ENCODE measurements around the gene INPP5J.
"Not testable (repeated sequence)": the region's sequence is repeated elsewhere in the genome, so short reads cannot be mapped to it uniquely, and the experiment has no call there.

The INPP5J gene, protein sequence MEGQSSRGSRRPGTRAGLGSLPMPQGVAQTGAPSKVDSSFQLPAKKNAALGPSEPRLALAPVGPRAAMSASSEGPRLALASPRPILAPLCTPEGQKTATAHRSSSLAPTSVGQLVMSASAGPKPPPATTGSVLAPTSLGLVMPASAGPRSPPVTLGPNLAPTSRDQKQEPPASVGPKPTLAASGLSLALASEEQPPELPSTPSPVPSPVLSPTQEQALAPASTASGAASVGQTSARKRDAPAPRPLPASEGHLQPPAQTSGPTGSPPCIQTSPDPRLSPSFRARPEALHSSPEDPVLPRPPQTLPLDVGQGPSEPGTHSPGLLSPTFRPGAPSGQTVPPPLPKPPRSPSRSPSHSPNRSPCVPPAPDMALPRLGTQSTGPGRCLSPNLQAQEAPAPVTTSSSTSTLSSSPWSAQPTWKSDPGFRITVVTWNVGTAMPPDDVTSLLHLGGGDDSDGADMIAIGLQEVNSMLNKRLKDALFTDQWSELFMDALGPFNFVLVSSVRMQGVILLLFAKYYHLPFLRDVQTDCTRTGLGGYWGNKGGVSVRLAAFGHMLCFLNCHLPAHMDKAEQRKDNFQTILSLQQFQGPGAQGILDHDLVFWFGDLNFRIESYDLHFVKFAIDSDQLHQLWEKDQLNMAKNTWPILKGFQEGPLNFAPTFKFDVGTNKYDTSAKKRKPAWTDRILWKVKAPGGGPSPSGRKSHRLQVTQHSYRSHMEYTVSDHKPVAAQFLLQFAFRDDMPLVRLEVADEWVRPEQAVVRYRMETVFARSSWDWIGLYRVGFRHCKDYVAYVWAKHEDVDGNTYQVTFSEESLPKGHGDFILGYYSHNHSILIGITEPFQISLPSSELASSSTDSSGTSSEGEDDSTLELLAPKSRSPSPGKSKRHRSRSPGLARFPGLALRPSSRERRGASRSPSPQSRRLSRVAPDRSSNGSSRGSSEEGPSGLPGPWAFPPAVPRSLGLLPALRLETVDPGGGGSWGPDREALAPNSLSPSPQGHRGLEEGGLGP

DNA sequence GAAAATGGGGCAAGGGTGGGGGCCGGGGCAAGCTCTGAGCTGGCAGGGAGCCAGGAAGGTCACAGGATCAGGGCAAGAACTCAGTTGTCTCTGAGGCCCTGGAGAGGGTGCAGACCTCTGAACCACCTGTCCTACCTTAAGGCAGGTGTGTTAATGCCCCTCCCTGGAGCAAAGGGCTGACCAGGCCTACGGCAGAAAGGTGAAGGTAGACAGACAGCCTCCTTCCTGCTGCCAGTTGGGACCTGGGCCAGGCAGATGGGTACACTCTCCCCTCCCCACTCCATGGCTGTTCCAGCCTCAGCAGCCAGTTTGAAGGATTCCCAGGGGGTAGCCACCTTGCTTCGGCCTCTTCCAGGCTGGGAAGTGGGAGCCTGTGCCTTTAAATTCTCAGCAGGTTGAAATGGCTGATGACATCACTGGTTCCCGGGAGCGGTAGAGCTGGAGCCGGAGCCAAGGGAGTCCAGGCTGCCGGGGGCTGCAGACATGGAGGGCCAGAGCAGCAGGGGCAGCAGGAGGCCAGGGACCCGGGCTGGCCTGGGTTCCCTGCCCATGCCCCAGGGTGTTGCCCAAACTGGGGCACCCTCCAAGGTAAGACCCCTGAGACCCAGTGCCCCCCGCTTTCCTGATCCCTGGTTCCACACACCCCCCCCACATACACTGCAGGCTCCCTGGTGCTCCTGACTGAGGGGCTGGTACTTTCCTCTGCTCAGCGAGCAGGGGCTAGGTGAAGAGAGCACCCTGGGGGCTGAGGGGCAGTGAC is at the start of gene INPP5J:
INPP5J (plus strand) TSS at position 435 of the 760 bp plus-strand sequence; CDS start at position 484, 49 bp downstream.
- peak; percentile 85 for DNase-seq

DNA sequence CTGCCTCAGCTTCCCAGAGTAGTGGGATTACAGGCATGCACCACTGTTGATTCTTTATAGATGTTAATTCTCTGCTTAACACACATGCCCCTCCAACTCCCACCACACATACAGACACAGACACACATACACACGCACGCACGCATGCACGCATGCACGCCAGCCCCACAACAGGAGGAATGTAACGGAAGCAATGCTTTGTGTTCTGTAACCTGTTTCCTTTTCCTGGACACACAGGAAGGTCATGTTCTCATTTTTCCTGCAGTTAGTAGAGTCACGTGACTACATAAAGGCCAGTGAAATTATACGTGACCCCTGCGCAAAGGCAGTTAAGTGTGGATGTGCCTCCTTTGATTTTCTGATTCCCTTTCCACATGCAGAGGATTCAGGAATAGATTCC is 49.6 kb upstream of the INPP5J start:
- not testable (repeated sequence) for DNase-seq

DNA sequence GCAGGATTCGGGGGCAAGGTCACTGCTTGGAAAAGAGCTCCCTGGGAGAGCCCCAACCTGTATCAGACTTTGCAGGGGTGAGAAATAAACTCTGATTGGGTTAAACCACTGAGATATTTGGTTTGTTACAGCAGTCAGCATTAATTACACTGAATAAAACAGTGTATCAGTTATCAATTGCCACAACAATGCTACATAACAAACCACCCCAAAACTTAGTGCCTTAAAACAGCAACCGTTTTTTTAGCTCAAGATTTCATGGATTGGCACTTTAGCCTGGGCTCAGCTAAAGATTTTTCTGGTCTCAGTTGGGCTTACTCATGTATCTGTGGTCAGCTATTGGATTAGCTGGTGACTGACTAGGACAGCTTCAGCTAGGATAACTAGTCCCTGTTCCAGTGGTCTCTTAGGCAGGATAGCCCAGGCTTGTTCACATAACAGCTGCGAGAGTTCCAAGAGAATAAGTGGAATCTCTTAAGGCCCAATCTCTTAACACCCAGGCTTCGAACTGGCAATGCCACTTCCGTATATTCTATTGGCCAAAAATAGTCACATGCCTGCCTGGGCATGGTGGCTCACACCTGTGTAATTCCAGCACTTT is 49.1 kb upstream of the INPP5J start:
- not testable (repeated sequence) for DNase-seq

DNA sequence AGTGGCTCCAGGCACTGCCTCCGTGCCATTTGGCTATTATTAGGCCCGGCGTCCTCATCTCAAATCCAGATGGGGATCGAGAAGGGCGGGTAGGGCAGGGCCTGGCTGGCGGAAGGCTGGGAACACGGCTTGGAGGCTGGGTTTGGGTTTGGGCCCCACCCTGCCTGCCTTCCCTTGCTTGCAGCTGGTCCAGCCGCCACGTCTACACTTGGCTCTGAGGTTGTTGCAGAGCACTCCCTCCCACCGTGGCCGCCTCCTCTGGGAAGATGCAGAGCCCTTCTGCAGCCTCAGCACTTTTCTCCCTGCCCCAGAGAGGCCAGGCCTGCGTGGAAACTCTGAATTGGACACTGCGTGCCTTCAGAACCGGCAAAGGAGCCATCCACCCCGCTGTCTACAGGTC is 46.8 kb upstream of the INPP5J start:
- DNase-seq = no peak

DNA sequence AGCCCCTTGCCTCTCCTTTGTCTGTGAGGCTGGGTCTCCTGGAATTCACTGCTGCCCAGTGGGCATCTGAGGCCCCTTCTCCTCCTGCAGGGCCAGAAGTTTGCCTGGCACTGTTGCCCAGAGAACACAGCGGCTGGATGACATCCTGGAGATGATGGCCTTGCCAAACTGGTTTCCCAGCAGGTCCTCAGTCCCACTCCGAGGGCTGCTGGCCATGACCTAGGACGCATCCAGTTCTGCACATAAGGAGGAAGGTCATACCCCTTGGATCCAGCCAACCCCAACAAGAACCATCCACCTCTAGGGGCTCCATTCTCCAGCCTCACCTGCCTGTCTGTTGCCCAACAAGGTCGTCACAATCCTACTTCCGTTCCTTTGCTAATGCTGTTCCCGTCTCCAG is 45.1 kb upstream of the INPP5J start:
- DNase-seq = no peak

DNA sequence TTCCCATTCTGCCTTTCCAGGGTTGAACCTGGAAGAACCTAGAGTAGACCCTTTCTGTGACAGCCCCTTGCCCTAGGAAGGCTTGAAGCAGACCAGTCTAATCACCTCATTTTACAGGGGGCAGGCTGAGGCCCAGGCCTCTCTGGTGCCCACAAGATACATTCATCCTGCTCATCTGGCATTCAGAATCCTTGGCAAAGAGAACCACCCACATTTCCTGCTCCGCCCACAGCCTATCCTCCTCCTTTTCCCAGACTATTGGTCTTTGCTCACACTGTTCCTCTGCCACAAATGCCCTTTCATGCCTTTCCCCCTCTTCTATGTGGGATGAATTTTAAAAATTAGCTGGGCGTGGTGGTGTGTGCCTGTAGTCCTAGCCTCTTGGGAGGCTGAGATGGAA is 44.4 kb upstream of the INPP5J start:
- not testable (repeated sequence) for DNase-seq

DNA sequence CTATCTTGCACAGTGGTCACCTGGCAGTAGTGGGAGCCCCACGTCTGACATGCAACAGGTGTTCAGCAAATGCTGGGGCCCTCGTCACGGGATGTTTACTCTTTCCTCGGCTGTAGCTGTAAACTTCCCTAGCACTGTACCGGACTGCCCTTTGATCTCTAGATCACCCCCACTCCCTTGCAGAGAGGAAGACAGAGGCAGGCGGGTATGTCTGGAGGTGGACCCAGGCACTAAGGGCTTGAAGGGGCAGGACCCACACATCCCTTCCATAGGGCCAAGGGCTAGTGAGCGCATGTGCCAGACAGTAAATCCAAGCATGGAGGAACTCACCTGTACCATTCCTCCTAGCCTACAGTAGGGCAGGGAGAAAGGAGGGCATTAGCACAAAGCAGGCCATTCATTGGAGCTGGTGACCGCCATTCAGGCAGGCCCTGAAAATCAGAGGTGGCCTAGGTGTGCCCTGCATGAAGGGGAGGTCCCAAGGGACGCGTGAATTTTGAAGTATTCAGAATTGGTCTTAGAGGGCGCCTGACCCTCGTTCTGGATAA is 43.6 kb upstream of the INPP5J start:
- DNase-seq = no peak

DNA sequence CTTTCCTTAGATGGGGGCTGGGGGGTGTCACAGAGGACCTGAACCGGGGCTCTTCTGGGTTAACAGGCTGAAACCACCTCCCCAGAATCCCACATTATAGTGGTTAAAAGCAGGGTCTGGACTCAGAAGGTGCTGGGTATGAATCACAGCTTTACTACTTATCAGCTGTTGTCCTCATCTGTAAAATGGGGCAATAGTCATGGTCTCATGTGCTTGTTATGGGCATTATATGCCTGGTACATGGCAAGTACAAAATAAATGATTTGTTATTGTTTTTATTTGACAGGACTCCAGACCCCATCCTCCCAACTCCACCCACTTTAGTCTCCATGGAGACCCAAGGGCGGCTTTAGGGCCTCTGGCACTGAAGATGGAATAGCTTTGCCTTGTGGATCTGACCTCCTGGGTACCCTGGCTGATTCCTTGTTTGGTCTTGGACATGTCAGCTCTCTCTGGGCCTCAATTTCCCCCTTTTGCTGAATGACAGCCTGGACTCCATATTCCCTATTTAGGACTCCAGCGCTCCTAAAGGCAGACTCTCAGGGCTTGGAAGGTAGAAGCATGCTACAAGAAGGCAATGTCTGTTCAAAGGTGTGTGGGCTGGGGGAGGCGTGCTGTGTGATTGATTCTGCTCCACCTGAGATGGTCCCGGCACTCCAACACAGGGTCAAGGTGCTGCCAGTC is 42.5 kb upstream of the INPP5J start:
- no peak for DNase-seq

DNA sequence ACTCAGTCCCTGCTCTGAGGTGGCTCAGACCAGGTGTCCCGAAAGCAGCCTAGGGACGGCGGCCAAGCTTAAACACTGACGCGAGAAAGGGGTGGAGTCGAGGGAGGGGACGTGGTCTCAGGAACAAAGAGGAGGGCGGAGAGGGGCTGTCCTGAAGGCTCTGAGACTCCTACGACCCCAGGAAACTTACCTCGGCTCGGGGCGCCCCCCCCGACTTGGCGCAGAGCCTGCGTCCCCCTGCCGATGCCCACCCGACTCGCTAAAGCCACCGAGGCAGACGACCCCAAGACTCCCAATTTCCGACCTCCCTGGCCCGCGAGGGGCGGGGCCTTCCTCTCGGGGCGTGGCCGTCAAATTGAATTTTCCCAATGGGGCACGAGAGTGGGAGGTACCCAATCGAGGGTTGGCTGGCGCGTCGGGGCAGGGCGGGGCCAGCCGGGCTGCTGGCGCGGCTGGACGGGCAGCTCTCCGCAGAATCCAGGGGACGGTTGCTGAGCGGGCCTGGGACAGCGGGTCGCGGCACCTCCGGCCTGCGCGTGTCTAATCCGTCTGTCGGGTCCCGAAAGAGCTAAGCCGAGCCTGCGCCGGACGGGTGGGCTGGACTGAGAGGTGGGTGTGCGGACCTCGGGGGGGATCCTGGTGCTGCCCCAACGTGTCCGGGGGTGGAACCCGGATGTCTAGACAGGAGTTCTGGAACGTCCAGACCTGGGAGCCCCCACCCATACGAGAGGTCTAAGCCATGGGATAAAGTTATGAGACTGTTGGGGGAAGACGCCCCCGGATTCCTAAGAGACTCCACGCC is 41.7 kb upstream of the INPP5J start, which contains the start of gene SMTN:
SMTN (plus strand) TSS at position 471 of the 802 bp plus-strand sequence. CDS start 1,941 bp downstream, outside the sequence.
- peak; percentile 98 for DNase-seq

DNA sequence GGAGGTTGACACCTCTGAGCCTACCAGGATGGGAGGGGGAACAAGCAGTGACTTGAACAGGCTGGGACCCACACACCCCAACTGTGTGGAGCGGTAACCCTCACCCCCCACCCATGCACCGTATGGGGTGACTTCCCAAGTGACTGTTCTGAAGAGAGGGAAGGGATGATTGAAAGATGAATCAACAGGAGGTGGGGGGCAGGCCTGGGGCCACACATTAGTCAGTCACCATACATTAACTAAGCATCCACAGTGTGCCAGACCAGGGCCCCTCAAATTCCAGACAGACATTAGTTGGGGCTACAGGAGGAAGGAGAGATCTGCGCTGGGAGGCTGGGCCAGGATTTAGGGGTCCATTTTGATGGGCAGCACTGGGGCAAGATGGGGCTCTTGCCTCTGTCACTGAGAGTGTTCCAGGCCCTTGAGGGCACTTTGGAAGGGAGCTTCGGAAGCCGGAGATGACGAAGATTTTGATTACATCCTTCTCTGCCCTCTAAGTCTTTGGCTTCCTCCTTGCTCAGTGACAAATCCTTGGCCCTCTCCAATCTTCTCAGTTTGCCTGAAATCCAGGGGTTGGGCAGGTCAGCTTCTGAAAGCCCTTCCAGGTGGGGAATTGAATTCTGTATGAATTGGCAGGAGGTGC is 40.7 kb upstream of the INPP5J start:
- DNase-seq = no peak

DNA sequence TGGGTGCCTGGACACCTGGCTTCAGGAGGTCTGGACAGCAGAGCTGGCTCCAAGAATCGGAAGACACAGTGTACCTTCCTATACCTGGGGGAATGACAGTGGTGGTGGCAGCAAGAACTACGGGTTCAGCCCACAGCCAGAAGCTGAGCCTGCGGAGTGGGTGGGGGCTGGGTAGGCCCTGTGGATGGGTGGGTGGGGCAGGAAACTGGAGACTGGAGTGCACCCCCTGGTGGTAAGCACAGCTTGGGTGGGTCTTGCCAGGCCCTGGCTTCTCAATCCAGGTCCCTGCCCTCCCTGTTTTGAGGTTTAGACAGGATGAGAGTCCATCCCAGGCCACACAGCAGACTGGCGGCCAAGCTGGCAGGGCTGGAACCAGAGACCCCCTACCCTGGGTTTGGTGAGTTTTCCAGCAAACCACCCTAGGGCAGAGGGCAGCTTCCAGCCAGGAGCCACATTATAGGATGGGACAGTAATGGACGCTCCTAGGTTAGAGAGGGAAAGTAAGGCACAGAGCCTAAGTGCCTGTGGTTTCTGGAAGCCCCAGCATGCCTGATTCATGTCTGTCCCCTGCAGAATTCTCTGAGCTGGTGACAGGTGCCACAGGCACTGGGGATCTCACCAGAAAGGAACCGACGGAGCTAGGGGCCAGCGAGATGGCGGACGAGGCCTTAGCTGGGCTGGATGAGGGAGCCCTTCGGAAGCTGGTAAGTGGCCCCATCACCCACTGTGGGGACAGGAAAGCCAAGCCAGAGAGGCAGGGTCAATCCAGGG is 40.0 kb upstream of the INPP5J start:
- no peak for DNase-seq

DNA sequence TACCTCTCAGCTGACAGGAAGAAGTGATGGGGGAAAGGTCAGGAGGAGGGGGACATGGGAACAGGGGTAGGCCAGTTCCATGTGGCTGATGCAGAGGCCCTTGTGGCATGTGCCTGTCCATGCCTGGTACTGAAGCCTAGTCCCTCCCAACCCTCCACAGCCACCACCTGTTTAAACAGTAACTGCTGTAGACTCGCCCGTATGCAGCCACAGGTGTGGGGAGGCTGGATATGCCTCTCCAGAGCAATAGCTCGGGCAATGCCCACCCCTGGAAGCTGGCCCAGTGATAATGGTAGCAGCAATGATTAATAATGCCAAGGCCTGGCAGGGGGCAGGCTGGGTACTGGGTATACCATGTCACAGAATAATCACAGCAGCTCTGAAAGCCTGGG is 39.4 kb upstream of the INPP5J start:
- DNase-seq = no peak

DNA sequence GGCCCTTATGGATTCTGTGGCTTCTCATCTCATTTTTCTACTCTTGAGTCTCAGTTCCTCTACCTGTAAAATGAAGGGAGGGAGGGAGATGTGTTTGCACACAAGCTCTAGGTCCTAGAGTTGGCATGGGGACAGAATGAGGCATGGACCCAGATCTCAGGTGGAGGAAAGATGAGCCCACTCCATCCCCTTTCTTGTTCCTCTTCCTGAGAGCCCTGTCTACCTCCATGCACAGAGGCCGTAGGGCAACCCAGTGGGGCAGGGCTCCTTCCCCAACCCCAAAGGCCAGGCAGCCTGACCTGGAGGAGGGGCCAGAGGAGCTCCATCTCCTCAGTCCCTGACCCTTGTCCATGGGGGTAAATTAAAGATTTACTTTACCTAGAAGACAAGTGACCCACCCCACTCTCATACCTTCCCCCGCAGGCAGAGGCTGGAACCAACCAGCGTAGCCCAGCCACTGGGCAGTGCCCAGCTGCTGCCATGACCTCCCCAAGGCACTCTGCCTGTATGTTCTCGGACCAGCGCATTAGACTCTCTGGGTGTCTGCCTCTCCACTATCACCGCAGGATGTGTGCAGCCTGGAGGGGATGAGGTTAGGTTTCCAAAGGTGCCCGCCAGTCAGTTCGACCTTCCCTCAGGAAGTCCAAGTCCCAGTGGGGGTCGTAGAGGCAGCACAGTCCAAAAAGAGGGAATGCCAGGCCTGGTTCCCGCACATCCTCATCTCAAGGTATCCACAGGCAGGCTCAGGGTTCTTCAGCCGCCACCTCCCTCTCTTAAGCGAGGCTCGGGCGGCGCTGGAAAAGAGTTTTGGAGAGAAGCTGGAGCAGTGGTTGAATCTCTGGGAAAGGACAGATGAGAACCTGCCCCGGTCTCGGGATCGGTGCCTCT is 38.6 kb upstream of the INPP5J start:
- DNase-seq = no peak

DNA sequence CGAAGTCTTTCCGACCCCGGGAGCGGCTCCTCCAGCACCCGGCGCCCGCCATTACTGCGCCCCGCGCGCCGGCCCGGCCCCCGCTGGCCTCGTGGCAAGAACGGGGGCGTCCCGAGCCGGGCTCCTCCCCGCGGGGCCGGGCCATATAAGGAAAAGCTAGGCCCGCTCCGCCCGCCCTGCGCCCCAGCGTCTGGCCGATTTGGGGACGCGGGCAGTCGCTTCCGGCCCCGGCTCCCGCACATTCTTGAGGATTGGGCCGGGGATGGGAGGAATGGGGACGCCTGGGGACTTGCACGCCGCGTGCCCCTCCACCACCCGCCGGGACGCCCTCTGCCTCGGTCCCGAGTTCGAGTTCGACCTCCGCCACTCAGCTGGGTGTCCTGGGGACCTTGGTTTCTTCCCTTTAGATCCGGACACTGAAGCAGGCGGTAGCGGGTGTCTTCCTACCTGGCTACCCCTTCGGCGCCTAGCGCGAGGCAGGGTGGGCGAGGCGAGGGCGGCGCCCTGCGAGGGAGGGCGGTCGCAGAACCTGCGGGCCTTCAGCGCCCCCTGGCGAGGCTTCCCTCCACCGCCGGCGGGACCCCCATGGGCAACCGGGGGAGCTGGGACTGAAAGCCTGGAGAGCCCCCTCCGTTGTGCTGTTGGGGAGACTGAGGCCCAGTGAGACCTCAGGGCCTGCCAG is 37.8 kb upstream of the INPP5J start:
- peak; percentile 87 for DNase-seq

DNA sequence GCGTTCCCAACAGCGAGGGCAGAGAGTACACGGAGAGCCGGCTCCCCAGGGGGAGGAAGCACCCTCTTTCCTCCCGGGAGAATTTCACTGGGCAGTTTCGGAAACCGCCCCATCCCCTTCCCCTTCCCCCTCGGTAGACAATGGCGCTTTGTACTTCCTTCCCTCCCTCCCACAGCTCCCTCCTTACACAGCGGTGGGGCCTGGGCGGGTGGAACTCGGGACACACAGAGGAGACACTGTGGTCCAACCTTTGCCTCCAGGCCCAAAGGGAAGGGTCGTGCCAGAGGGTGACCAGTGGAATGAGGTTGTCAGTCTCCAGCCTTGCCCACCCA is 37.3 kb upstream of the INPP5J start:
- peak; percentile 69 for DNase-seq

DNA sequence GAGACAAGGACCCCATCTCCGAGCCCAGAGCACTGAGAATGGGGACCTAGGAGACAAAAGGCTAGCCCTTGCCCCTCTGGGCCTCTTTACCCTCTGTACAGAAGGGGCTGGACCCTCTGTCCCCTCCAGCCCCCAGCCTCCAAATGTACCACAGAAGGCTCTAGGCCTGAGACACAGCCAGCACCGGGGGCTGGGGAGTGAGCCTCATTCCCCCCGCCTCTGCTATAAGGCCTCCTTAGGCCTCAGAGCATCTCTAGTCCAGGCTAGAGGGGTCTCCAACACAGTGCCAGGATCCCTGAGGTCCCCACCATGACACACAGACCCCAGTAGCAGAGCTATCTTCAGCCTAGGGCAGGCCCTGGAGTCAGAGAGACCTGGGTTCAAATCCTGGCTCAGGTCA is 36.8 kb upstream of the INPP5J start:
- no peak for DNase-seq

DNA sequence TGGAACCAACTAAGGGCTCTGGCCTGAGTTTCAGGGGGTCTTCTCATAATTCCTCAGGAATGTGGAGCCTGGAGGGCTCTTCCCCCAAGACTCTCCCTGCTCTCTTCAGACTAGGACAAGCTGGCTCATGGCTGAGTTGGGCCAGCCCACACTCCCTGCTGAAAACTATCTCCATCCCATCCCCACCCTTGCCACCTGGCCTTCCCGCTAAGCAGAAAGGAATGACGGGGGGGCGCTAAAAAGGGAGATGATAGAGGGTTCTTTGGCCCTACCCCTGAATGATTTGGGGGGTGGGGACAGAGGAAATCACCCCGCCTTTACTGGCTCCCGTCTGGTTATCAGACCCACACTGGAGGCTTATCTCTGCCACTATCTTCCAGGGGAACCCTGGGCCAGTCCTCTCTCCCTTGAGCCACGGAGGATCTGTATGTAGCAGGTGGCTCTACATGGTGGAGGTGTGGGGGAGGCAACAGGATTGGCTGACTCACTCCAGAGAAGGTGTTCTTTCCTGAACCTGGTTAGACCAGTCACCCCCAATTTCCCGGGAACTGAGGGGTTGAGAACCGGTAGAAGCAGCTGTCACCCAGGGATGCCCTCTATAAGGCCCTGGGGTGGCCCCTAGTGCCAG is 35.9 kb upstream of the INPP5J start:
- DNase-seq = no peak
